ENCODE data around the gene CRTC1.

CRTC1 gene

DNA sequence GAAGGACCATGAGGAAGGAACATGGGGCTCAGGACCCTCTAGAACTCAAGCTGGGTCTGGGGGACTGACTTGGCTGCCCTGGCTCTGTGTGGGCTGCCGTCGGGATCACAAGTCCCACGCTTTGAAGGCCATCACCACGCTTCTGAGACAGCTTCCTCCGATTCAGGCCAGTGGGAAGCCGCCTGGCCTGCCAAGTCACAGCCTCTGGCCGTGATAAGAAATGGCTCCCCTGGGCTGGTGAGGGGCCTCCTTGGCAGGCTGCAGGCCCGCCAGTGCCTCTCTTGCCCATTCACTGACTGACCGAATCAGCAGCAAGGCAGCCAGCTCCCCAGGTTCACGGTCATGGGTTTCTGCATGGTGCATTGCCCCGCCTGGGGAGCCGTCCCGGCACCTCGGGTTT, 58.8 kb downstream of the CRTC1 start:
- in situ Hi-C loops (cut with HindIII; ENCODE audit: low sequenced_read_pairs): no loop called here
- TF ChIP-seq CTCF (IDR thresholded peaks at IDR 0.05; ENCODE audit: low read depth, low read length): no peak
- no peak for DNase-seq (ENCODE audit: low read depth, low spot score)
- H3K4me3 ChIP-seq (ENCODE audit: low read depth, low read length): no peak overlapping the region

DNA sequence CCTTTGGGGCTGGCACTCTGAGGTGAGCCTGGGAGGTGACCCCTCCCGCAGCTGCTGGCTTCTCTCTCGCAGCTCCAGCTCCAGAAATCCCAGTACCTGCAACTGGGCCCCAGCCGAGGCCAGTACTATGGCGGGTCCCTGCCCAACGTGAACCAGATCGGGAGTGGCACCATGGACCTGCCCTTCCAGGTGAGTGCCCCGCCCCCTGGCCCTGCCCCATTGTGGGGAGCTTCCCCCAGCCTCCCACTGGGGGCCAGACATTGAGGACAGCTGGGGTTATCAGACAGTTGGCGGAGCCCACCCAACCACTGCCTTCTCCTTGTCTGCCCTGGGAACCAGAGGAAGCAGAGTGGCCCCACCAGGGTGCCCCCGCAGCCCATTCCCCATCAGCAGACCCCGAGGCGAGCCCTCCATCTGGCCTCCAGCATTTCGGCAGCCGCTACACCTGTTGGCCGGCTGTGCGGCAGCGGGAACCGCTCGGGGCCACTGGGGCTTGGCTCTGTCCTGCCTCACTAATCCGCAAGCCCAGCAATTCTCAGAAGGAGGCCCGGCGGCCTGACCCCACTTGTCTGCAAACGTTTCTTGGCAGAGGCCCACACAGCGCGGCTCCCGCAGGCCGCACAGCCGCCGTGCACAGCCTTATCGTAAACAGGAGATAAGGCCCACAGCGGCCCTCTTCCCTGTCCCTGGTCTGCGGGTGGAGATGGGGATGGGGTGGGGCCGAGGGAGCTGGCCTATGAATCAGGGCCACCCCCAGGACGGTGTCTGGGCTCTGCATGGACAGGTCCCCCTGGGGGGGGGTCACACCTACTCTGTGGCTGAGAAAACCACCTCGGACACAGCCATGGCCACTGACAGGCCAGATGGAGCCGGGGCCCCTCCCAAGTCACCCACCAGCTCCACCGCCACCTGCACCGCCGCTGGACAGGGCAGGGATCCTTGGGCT, 59.6 kb downstream of the CRTC1 start:
- no peak for TF ChIP-seq CTCF (IDR thresholded peaks at IDR 0.05; ENCODE audit: low read depth, low read length)
- peak; percentile 28 for DNase-seq (ENCODE audit: low read depth, low spot score)
- in situ Hi-C loops (cut with HindIII; ENCODE audit: low sequenced_read_pairs): no loop called here
- H3K4me3 ChIP-seq (ENCODE audit: low read depth, low read length): no peak overlapping the region

DNA sequence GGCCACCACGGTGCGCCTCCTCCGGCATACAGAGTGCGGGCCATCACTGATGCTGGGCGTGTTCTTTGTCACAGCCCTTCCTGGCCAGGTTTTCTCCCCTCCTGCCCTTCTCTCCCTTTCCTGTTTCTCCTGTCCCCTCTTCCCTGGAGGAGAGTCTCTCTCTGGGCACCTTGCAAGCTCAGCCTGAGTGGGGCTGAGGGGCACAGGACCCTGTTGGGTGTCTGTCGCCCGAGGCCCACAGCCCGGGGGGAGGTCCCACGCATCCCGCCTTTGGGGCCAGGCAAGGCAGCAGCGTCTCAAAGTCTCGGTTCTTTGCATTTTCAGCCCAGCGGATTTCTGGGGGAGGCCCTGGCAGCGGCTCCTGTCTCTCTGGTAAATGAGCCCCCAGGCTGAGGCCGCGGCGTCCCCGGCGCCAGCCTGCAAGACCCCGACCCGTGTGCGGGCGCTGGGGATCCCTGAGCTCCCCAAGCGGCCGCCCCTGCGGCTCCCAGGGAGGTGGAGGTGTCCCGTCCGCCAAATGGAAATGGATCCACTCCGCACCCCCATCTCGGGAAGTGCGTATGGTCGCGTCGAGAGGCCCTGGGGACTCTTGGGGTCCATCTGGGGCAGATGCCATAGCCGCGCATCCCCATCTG, 60.4 kb downstream of the CRTC1 start:
- no peak overlapping the region for H3K4me3 ChIP-seq (ENCODE audit: low read depth, low read length)
- in situ Hi-C loops (cut with HindIII; ENCODE audit: low sequenced_read_pairs): no loop called here
- TF ChIP-seq CTCF (IDR thresholded peaks at IDR 0.05; ENCODE audit: low read depth, low read length): no peak
- no peak for DNase-seq (ENCODE audit: low read depth, low spot score)

DNA sequence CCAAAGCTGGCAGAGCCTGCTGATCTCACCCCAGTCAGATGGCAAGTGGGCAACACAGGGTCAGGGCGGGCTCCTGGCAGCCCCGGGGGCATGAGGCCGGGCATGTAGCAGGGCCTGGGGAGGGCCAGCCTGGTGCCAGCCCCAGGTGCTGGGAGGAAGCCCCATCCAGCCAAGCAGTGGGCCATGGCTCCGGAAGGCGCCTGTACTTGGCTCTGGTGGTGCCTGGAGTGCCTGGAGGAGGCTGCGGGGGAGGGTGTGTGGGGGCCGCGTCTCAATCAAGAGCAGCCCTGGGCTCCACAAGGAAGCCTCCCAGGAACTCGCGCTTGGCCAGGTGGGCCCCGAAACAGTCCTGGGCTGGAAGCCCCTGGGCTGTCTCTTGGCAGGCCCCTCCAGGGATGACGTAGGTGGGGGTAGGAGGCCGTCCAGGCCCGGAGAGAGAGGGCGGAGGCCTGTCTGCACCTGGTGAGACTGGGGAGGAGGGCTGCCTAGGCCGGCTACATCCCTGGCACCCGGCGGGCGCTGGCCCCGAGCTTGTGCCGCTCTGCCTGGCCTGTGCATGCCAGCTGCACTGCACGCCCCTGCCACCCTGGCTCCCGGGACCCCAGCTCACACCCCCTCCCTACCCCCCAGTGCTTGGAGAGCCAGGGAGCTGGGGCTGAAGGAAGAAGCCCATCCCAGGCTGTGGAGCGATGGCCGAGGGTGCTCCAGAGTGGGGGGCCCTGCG, 61.7 kb downstream of the CRTC1 start:
- in situ Hi-C loops (cut with HindIII; ENCODE audit: low sequenced_read_pairs): no loop called here
- DNase-seq (ENCODE audit: low read depth, low spot score): no peak
- TF ChIP-seq CTCF (IDR thresholded peaks at IDR 0.05; ENCODE audit: low read depth, low read length): no peak
- no peak overlapping the region for H3K4me3 ChIP-seq (ENCODE audit: low read depth, low read length)

DNA sequence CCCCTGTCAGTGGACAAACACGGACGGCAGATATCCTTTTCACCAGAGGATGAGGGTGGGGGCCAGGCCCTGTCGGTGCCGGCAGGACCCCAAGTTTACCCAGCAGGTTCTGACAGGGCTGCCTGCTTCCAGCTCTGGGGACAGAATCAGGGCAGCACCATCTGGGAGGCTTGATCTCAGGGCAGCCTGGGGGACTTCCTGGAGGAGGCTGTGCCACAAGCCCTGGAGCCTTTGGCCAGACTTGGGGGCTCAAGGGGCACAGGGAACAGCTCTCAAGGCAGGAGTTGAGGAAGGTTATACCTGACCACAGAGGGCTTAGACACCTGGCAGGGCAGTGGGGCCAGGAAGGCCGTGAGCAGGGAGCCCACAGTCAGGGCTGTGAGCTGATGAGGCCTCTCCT, 62.5 kb downstream of the CRTC1 start:
- no peak for TF ChIP-seq CTCF (IDR thresholded peaks at IDR 0.05; ENCODE audit: low read depth, low read length)
- no peak overlapping the region for H3K4me3 ChIP-seq (ENCODE audit: low read depth, low read length)
- in situ Hi-C loops (cut with HindIII; ENCODE audit: low sequenced_read_pairs): no loop called here
- DNase-seq (ENCODE audit: low read depth, low spot score): no peak

Data from astrocyte of the spinal cord (primary cell).